Parathyroid adenoma (tissue), 2 donors: ENCODE data around the gene WNK2.

Experiments
- H2AFZ ChIP-seq: fragments of 300-600 bp; sonication (generic); one replicate; pipeline ENCODE4 v1.7.0; 2017; ENCODE audit warnings: antibody characterized with exemption, mild to moderate bottlenecking
- H3K27ac ChIP-seq: fragments of 300-600 bp; sonication (generic); one replicate; pipeline ENCODE4 v1.7.0; 2017
- H3K27me3 ChIP-seq: fragments of 300-600 bp; sonication (generic); one replicate; pipeline ENCODE4 v1.7.0; 2017; ENCODE audit warnings: low read length; ENCODE audit not compliant: control insufficient read depth, insufficient read depth
- H3K36me3 ChIP-seq: fragments of 300-600 bp; sonication (generic); one replicate; pipeline ENCODE4 v1.7.0; 2017; ENCODE audit warnings: low read length; ENCODE audit not compliant: control insufficient read depth, insufficient read depth
- H3K4me1 ChIP-seq: fragments of 300-600 bp; sonication (generic); one replicate; pipeline ENCODE4 v1.7.0; 2017; ENCODE audit warnings: control low read depth
- H3K4me2 ChIP-seq: fragments of 300-600 bp; sonication (generic); one replicate; pipeline ENCODE4 v1.7.0; 2017; ENCODE audit warnings: low read length
- H3K4me3 ChIP-seq: fragments of 300-600 bp; sonication (generic); one replicate; pipeline ENCODE4 v1.7.0; 2017; ENCODE audit warnings: low read depth, low read length
- H3K79me2 ChIP-seq: fragments of 300-600 bp; sonication (generic); one replicate; pipeline ENCODE4 v1.7.0; 2017; ENCODE audit warnings: control low read depth
- H3K9ac ChIP-seq: fragments of 300-600 bp; sonication (generic); one replicate; pipeline ENCODE4 v1.7.0; 2017; ENCODE audit warnings: mild to moderate bottlenecking
- H3K9me3 ChIP-seq: fragments of 300-600 bp; sonication (generic); one replicate; pipeline ENCODE4 v1.7.0; 2017; ENCODE audit warnings: low read length; ENCODE audit not compliant: control insufficient read depth
- TF ChIP-seq, protein P1 (sequence below): fragments of 300-600 bp; sonication (generic); IDR thresholded peaks from one replicate; pipeline ENCODE4 v1.7.0; 2017; ENCODE audit warnings: antibody characterized with exemption, mild to moderate bottlenecking
- donor health status: primary hyperparathyroidism.

Gene WNK2

GRCh38 chr9:93211654-93212001 is 27.7 kb downstream of the WNK2 start:
- Histone ChIP-seq H3K79me2 (no peaks in the 10 kb centered on the region), H3K4me3 (no peak overlapping the region), H3K9me3 (no peaks in the 10 kb centered on the region), H3K4me1 (no peaks in the 10 kb centered on the region), H3K36me3 (no peaks in the 10 kb centered on the region), H2AFZ (no peak overlapping the region), H3K27ac (no peak overlapping the region), H3K9ac (no peak overlapping the region), H3K27me3 (no peaks in the 10 kb centered on the region), H3K4me2 (no peak overlapping the region)
- TF ChIP-seq, protein P1, sequence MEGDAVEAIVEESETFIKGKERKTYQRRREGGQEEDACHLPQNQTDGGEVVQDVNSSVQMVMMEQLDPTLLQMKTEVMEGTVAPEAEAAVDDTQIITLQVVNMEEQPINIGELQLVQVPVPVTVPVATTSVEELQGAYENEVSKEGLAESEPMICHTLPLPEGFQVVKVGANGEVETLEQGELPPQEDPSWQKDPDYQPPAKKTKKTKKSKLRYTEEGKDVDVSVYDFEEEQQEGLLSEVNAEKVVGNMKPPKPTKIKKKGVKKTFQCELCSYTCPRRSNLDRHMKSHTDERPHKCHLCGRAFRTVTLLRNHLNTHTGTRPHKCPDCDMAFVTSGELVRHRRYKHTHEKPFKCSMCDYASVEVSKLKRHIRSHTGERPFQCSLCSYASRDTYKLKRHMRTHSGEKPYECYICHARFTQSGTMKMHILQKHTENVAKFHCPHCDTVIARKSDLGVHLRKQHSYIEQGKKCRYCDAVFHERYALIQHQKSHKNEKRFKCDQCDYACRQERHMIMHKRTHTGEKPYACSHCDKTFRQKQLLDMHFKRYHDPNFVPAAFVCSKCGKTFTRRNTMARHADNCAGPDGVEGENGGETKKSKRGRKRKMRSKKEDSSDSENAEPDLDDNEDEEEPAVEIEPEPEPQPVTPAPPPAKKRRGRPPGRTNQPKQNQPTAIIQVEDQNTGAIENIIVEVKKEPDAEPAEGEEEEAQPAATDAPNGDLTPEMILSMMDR, result no peak

DNA sequence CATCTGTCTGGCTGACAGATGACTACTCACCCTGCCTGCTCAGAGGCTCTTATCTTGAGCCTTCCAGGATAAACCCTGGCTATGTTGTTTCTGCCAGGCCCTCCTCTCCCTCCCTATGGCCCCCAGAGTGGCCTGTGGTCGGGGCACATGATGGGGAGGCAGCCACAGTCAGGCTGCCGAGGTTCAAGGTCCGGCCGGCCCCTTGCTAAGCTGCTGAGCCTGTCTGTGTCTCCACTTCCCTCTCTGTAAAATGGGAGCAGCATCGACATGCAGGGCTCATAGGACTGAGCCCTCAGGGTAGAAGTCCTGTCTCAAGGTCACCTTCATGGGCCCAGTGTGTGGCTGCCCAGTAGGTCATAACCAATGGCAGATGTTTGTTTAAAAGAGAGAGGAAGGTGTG is 28.5 kb downstream of the WNK2 start:
- H3K9ac ChIP-seq, result no peak overlapping the region
- H2AFZ ChIP-seq, result no peak overlapping the region
- H3K4me2 ChIP-seq, result no peak overlapping the region
- H3K27me3 ChIP-seq, result no peaks in the 10 kb centered on the region
- H3K27ac ChIP-seq, result no peak overlapping the region
- no peak overlapping the region for H3K4me3 ChIP-seq
- H3K36me3 ChIP-seq, result no peaks in the 10 kb centered on the region
- no peaks in the 10 kb centered on the region for H3K4me1 ChIP-seq
- H3K79me2 ChIP-seq, result peaks cover 3% of the 10 kb centered on the region
- TF ChIP-seq, protein P1, result no peak
- H3K9me3 ChIP-seq, result no peaks in the 10 kb centered on the region

- Histone ChIP-seq H2AFZ (no peak overlapping the region), H3K27ac (no peak overlapping the region)
Measured at GRCh38 chr9:93216073-93216365, 32.1 kb downstream of the WNK2 start.

DNA sequence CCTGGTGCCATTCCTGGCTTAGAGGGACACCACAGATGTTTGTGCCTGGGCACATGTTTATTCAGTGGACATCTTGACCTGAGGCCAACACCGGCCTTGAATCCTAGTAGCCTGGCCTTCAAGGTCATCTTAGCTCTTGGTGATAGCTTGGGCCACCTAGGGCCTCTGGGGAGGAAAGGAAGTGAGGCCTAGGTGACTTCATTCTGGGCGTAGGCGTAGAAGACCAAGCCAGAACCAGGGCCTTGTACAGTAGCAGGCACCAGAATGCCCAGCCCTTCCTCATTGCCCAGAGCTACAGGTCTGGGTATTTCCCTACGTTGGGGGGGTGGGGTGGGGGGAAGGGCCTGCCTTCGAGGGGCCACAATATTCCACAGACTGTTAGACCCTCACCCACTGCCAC is 33.8 kb downstream of the WNK2 start:
- Histone ChIP-seq H3K9me3 (no peaks in the 10 kb centered on the region), H3K4me3 (no peak overlapping the region), H3K9ac (no peak overlapping the region), H2AFZ (no peak overlapping the region), H3K27ac (no peak overlapping the region), H3K79me2 (peaks cover 14% of the 10 kb centered on the region), H3K36me3 (no peaks in the 10 kb centered on the region), H3K27me3 (no peaks in the 10 kb centered on the region), H3K4me2 (no peak overlapping the region), H3K4me1 (no peaks in the 10 kb centered on the region)
- TF ChIP-seq, protein P1, result no peak

More at GRCh38 chr9:93216073-93216365, 32.1 kb downstream of the WNK2 start:
- H3K4me2 ChIP-seq, result no peak overlapping the region
- no peaks in the 10 kb centered on the region for H3K9me3 ChIP-seq
- H3K27me3 ChIP-seq, result no peaks in the 10 kb centered on the region
- H3K36me3 ChIP-seq, result no peaks in the 10 kb centered on the region
- TF ChIP-seq, protein P1, result no peak
- no peak overlapping the region for H3K9ac ChIP-seq
- H3K4me1 ChIP-seq, result no peaks in the 10 kb centered on the region
- H3K79me2 ChIP-seq, result peaks cover 14% of the 10 kb centered on the region
- H3K4me3 ChIP-seq, result no peak overlapping the region

GRCh38 chr9:93218161-93218560 is 34.2 kb downstream of the WNK2 start:
- H3K36me3 ChIP-seq, result no peaks in the 10 kb centered on the region
- no peak overlapping the region for H3K9ac ChIP-seq
- H3K79me2 ChIP-seq, result peaks cover 14% of the 10 kb centered on the region
- H3K27me3 ChIP-seq, result no peaks in the 10 kb centered on the region
- TF ChIP-seq, protein P1, result no peak
- H3K4me2 ChIP-seq, result no peak overlapping the region
- H3K9me3 ChIP-seq, result no peaks in the 10 kb centered on the region
- no peak overlapping the region for H3K4me3 ChIP-seq
- peaks cover 4% of the 10 kb centered on the region for H3K4me1 ChIP-seq
- no peak overlapping the region for H2AFZ ChIP-seq
- H3K27ac ChIP-seq, result no peak overlapping the region
